GM12891 (cell line): ENCODE data around the gene YTHDF1.

ENCODE experiments used
- PAX5 ChIP-seq: IDR thresholded peaks from 2 replicates; pipeline ENCODE4 v1.6.1; 2011; ENCODE audit warnings: low read length, moderate library complexity, mild to moderate bottlenecking; ENCODE audit not compliant: insufficient read depth, severe bottlenecking
- POLR2A ChIP-seq: IDR thresholded peaks from 2 replicates; pipeline ENCODE4 v1.6.1; 2011; ENCODE audit warnings: low read depth, low read length, control low read depth
- POLR2AphosphoS5 ChIP-seq: IDR thresholded peaks from 2 replicates; pipeline ENCODE4 v1.6.1; 2011; ENCODE audit warnings: low read depth, low read length, control low read depth
- POU2F2 ChIP-seq: IDR thresholded peaks from 2 replicates; pipeline ENCODE4 v1.6.1; 2011; ENCODE audit warnings: low read depth, mild to moderate bottlenecking, control low read depth, low read length, moderate library complexity
- SPI1 ChIP-seq: IDR thresholded peaks from 2 replicates; pipeline ENCODE4 v1.6.1; 2011; ENCODE audit warnings: low read depth, low read length, control low read depth
- TAF1 ChIP-seq: IDR thresholded peaks from 2 replicates; pipeline ENCODE4 v1.6.1; 2011; ENCODE audit warnings: low read depth, low read length, control low read depth

DNA sequence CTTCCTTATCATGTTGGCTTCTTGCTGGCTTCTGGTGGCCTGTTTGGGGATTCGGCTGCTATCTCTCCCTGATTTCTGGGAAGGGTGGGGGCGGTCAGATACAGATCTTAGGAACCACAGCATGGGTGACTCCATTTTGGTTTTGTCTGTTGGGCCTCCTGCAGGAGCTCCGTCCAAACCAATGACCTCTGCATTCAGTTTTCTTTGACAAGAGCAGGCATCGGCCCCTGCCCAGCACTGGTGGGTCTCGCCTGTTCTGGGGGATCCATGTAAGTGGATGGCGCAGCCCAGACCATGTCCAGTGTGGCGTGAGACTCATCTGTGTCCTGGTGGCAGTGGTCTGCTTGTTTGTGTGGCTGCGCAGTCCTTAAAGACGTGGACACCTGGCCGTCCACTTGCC lies 48.1 kb upstream of the YTHDF1 start:
- TF ChIP-seq TAF1 (no peak), POLR2AphosphoS5 (no peak), POLR2A (no peak), SPI1 (no peak), PAX5 (no peak), POU2F2 (no peak)
